Measurements from ENCODE around the gene KHDC4. TPM values are rescaled to one million over a fixed set of nuclear protein-coding genes. Genes with fewer than 3 reads are reported as not detected.

The KHDC4 gene
- total and polyA plus RNA-seq, 2 donors (not counting 1 experiment from before 2014, with no cell fraction given), result 24.6 to 25.4 TPM

DNA sequence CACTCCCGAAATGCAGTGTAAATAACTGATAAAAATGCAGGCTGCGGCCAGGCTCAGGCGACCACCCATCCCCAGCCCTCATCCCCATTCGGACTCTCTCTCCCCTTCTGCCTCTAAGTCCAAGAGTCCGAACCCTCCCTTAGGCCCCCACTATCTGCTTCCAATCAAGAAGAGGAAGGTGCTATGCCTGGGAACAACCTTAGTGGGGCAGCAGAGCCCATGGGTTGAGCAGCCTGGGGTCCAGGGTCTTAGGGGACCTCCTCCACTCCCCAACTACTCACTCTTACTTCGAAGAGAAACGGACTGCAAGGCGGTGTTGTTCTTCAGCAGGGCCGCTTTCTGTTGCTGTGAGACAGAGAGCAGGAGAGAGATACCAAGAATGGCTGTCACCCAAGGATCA lies 31.9 kb upstream of the KHDC4 start:
- H3K79me2 ChIP-seq (ENCODE audit: control insufficient read depth, insufficient read depth, low read length), result peaks cover 53% of the 10 kb centered on the region
- peaks cover 46% of the 10 kb centered on the region for H3K36me3 ChIP-seq (ENCODE audit: control insufficient read depth, insufficient read depth, low read length)

DNA sequence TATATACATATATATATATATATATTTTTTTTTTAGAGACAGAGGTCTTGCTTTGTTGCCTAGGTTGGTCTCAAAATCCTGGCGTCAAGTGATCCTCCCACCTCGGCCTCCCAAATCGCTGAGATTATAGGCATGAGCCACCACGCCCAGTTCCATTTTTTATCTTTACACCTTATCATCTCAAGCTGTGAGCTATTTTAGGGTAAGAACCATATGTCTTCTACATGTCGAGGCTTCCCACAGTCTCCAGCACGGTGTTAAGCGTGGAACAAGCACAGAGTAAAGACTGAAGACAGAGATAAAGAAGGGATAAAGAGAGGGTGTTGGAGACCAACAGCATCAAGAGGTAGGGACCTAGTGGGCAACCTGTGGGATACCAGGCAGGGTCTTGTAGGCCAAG lies 30.0 kb upstream of the KHDC4 start:
- H3K79me2 ChIP-seq (ENCODE audit: control insufficient read depth, insufficient read depth, low read length), result peaks cover 38% of the 10 kb centered on the region
- no peaks in the 10 kb centered on the region for H4K20me1 ChIP-seq (ENCODE audit: control insufficient read depth, extremely low read depth, insufficient read depth, low read length)
- TF ChIP-seq EZH2 (IDR thresholded peaks at IDR 0.05; ENCODE audit: low read length, missing control alignments), result no peak
- TF ChIP-seq, protein P1, sequence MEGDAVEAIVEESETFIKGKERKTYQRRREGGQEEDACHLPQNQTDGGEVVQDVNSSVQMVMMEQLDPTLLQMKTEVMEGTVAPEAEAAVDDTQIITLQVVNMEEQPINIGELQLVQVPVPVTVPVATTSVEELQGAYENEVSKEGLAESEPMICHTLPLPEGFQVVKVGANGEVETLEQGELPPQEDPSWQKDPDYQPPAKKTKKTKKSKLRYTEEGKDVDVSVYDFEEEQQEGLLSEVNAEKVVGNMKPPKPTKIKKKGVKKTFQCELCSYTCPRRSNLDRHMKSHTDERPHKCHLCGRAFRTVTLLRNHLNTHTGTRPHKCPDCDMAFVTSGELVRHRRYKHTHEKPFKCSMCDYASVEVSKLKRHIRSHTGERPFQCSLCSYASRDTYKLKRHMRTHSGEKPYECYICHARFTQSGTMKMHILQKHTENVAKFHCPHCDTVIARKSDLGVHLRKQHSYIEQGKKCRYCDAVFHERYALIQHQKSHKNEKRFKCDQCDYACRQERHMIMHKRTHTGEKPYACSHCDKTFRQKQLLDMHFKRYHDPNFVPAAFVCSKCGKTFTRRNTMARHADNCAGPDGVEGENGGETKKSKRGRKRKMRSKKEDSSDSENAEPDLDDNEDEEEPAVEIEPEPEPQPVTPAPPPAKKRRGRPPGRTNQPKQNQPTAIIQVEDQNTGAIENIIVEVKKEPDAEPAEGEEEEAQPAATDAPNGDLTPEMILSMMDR (conservative IDR thresholded peaks at IDR 0.05 in 1 of 2, IDR thresholded peaks at IDR 0.05 in 1 of 2; ENCODE audit: low read depth in 1 of 2, low read length in 2 of 2), result no peak
- no peak overlapping the region for H3K9ac ChIP-seq (ENCODE audit: insufficient read depth, low read length)
- H3K4me1 ChIP-seq (ENCODE audit: control insufficient read depth, extremely low read depth, insufficient read depth, low read length), result peaks cover 39% of the 10 kb centered on the region
- DNase-seq (ENCODE audit: low read depth in 2 of 2), result no peak
- H2AFZ ChIP-seq (ENCODE audit: low read length), result no peak overlapping the region
- H3K27ac ChIP-seq (ENCODE audit: insufficient read depth, low read length), result no peak overlapping the region
- no peaks in the 10 kb centered on the region for H3K27me3 ChIP-seq (ENCODE audit: control insufficient read depth, insufficient read depth, low read length)
- H3K36me3 ChIP-seq (ENCODE audit: control insufficient read depth, insufficient read depth, low read length), result peaks cover 47% of the 10 kb centered on the region
- H3K9me3 ChIP-seq (ENCODE audit: control insufficient read depth, insufficient read depth, low read depth, low read length), result no peaks in the 10 kb centered on the region
- H3K4me2 ChIP-seq (ENCODE audit: extremely low read depth, insufficient read depth, low read length), result no peak overlapping the region
- H3K4me3 ChIP-seq (replicated peaks in 1 of 4; ENCODE audit: control extremely low read depth in 1 of 4, insufficient read depth in 1 of 4, low read depth in 3 of 4, low read length in 4 of 4), result no peak overlapping the region

More for the DNA sequence above, 31.9 kb upstream of the KHDC4 start:
- H2AFZ ChIP-seq (ENCODE audit: low read length), result no peak overlapping the region
- no peaks in the 10 kb centered on the region for H3K9me3 ChIP-seq (ENCODE audit: control insufficient read depth, insufficient read depth, low read depth, low read length)
- H4K20me1 ChIP-seq (ENCODE audit: control insufficient read depth, extremely low read depth, insufficient read depth, low read length), result no peaks in the 10 kb centered on the region
- no peak overlapping the region for H3K9ac ChIP-seq (ENCODE audit: insufficient read depth, low read length)
- peaks cover 56% of the 10 kb centered on the region for H3K4me1 ChIP-seq (ENCODE audit: control insufficient read depth, extremely low read depth, insufficient read depth, low read length)
- no peak for TF ChIP-seq EZH2 (IDR thresholded peaks at IDR 0.05; ENCODE audit: low read length, missing control alignments)
- TF ChIP-seq, protein P1 (conservative IDR thresholded peaks at IDR 0.05 in 1 of 2, IDR thresholded peaks at IDR 0.05 in 1 of 2; ENCODE audit: low read depth in 1 of 2, low read length in 2 of 2), result peak; percentile 27 to 38
- DNase-seq (ENCODE audit: low read depth in 2 of 2), result no peak
- no peak overlapping the region for H3K27ac ChIP-seq (ENCODE audit: insufficient read depth, low read length)
- H3K4me2 ChIP-seq (ENCODE audit: extremely low read depth, insufficient read depth, low read length), result no peak overlapping the region
- H3K27me3 ChIP-seq (ENCODE audit: control insufficient read depth, insufficient read depth, low read length), result no peaks in the 10 kb centered on the region
- H3K4me3 ChIP-seq (replicated peaks in 1 of 4; ENCODE audit: control extremely low read depth in 1 of 4, insufficient read depth in 1 of 4, low read depth in 3 of 4, low read length in 4 of 4), result no peak overlapping the region

DNA sequence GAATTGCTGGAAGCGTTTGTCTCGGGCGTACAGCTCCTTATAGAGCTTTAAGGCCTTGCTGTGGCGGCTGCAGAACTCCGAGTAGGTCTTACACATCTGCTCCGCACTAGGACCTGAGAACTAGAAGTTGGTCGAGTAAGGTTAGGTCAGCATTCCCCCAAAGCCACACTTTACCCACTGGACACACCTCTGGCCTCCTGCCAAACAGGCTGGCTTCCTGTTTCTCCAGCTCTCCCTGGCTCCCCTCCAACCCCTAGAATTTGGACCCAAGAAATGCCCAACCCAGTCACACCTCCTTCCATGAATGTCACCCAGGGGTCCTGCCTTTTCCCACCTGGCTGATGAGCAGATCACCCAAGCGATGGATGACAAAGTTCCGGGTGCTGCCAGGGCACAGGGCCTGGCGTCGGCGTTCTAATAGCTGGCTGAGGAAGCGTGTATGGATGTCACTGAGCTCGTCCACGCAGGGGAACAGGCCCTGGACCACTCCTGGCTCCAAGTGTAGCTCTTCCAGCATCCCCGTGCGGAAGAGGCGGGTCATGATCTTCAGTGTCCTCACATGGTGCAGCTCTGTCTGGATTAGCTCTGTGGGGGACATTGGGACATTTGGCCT lies 28.5 kb upstream of the KHDC4 start:
- peak; percentile 49 to 73 for DNase-seq (ENCODE audit: low read depth in 2 of 2)
- peaks cover 25% of the 10 kb centered on the region for H3K4me1 ChIP-seq (ENCODE audit: control insufficient read depth, extremely low read depth, insufficient read depth, low read length)
- H3K4me2 ChIP-seq (ENCODE audit: extremely low read depth, insufficient read depth, low read length), result no peak overlapping the region
- H3K9ac ChIP-seq (ENCODE audit: insufficient read depth, low read length), result peak overlapping the region; percentile 10
- H3K79me2 ChIP-seq (ENCODE audit: control insufficient read depth, insufficient read depth, low read length), result peaks cover 25% of the 10 kb centered on the region
- TF ChIP-seq, protein P1 (conservative IDR thresholded peaks at IDR 0.05 in 1 of 2, IDR thresholded peaks at IDR 0.05 in 1 of 2; ENCODE audit: low read depth in 1 of 2, low read length in 2 of 2), result no peak
- TF ChIP-seq EZH2 (IDR thresholded peaks at IDR 0.05; ENCODE audit: low read length, missing control alignments), result no peak
- no peaks in the 10 kb centered on the region for H3K27me3 ChIP-seq (ENCODE audit: control insufficient read depth, insufficient read depth, low read length)
- peaks cover 1% of the 10 kb centered on the region for H4K20me1 ChIP-seq (ENCODE audit: control insufficient read depth, extremely low read depth, insufficient read depth, low read length)
- no peaks in the 10 kb centered on the region for H3K9me3 ChIP-seq (ENCODE audit: control insufficient read depth, insufficient read depth, low read depth, low read length)
- H3K27ac ChIP-seq (ENCODE audit: insufficient read depth, low read length), result peak overlapping the region; percentile 6
- no peak overlapping the region for H2AFZ ChIP-seq (ENCODE audit: low read length)
- no peak overlapping the region for H3K4me3 ChIP-seq (replicated peaks in 1 of 4; ENCODE audit: control extremely low read depth in 1 of 4, insufficient read depth in 1 of 4, low read depth in 3 of 4, low read length in 4 of 4)
- peaks cover 50% of the 10 kb centered on the region for H3K36me3 ChIP-seq (ENCODE audit: control insufficient read depth, insufficient read depth, low read length)
